ENCODE data around the gene GRK1.

DNA sequence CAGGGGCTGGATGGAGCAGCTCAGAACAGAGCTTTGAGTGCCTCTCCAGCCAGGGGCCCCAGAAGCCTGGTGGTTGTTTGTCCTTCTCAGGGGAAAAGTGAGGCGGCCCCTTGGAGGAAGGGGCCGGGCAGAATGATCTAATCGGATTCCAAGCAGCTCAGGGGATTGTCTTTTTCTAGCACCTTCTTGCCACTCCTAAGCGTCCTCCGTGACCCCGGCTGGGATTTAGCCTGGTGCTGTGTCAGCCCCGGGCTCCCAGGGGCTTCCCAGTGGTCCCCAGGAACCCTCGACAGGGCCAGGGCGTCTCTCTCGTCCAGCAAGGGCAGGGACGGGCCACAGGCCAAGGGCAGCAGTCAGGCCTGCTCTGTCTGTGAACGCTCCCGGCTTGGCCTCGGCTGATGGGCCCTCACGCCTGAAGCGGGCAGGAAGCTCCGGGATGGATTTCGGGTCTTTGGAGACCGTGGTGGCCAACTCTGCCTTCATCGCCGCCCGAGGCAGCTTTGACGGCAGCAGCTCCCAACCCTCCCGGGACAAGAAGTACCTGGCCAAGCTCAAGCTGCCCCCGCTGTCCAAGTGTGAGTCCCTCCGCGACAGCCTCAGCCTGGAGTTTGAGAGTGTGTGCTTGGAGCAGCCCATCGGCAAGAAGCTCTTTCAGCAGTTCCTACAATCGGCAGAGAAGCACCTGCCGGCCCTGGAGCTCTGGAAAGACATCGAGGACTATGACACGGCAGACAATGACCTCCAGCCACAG is at the start of gene GRK1:
- TF ChIP-seq, protein P1, sequence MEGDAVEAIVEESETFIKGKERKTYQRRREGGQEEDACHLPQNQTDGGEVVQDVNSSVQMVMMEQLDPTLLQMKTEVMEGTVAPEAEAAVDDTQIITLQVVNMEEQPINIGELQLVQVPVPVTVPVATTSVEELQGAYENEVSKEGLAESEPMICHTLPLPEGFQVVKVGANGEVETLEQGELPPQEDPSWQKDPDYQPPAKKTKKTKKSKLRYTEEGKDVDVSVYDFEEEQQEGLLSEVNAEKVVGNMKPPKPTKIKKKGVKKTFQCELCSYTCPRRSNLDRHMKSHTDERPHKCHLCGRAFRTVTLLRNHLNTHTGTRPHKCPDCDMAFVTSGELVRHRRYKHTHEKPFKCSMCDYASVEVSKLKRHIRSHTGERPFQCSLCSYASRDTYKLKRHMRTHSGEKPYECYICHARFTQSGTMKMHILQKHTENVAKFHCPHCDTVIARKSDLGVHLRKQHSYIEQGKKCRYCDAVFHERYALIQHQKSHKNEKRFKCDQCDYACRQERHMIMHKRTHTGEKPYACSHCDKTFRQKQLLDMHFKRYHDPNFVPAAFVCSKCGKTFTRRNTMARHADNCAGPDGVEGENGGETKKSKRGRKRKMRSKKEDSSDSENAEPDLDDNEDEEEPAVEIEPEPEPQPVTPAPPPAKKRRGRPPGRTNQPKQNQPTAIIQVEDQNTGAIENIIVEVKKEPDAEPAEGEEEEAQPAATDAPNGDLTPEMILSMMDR (conservative IDR thresholded peaks at IDR 0.05; ENCODE audit: low read depth, low read length) = no peak
- TF ChIP-seq FOS (IDR thresholded peaks at IDR 0.05; ENCODE audit: low read depth, low read length) = no peak
- TF ChIP-seq POLR2A (IDR thresholded peaks at IDR 0.05; ENCODE audit: low read depth, low read length) = no peak
- TF ChIP-seq RFX5 (IDR thresholded peaks at IDR 0.05; ENCODE audit: low read depth, low read length) = no peak
- no peak for TF ChIP-seq SMC3 (IDR thresholded peaks at IDR 0.05; ENCODE audit: low read depth, low read length)
- no peak for TF ChIP-seq RCOR1 (IDR thresholded peaks at IDR 0.05; ENCODE audit: insufficient replicate concordance, low read length)
- TF ChIP-seq MXI1 (IDR thresholded peaks at IDR 0.05; ENCODE audit: borderline replicate concordance, low read depth, low read length) = no peak
- no peak for TF ChIP-seq RAD21 (IDR thresholded peaks at IDR 0.05; ENCODE audit: low read length)
- no peak for TF ChIP-seq MAFK (IDR thresholded peaks at IDR 0.05; ENCODE audit: low read depth, low read length)
- TF ChIP-seq, protein P2, sequence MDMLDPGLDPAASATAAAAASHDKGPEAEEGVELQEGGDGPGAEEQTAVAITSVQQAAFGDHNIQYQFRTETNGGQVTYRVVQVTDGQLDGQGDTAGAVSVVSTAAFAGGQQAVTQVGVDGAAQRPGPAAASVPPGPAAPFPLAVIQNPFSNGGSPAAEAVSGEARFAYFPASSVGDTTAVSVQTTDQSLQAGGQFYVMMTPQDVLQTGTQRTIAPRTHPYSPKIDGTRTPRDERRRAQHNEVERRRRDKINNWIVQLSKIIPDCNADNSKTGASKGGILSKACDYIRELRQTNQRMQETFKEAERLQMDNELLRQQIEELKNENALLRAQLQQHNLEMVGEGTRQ (IDR thresholded peaks at IDR 0.05; ENCODE audit: low read depth, low read length) = no peak

Data from IMR-90 (cell line).